K562 (cell line): ENCODE results near the gene SCGB3A2. TPM values are rescaled to one million over a fixed set of nuclear protein-coding genes. Genes with fewer than 3 reads are reported as not detected.
"Not testable (repeated sequence)": the region's sequence is repeated elsewhere in the genome, so short reads cannot be mapped to it uniquely, and the experiment has no call there.

Source experiments
- ATAC-seq: fragments of 200-7000 bp; cut with Tn5 transposase; 3 replicates; pipeline ENCODE4 v1.9.1; 2020; ENCODE audit warnings: moderate library complexity
- BruUV-seq: library from RNA; stranded (reverse); fragments of 400-500 nt; replicated peaks from 2 replicates; lab custom pipeline; 2021; lab: Mats Ljungman, UMichigan
- CTCF ChIA-PET: fragments of 300-600 bp; formaldehyde crosslinking; extraction: SDS; loops from one replicate; lab custom pipeline; 2021; ENCODE audit warnings: low intra/inter-chr PET ratio; lab: Yijun Ruan, JAX
- POLR2A ChIA-PET: fragments of 300-600, 350-650 bp; sonication (Branson Sonifier 250); formaldehyde crosslinking; extraction: SDS; loops from one replicate; lab custom pipeline; 2021; ENCODE audit warnings: antibody characterized with exemption, inconsistent platforms; lab: Yijun Ruan, JAX
- DNase-seq, 4 experiments: peaks; one replicate each; pipeline versions ENCODE4 v3.0.0 to v3.0.0-alpha.2; 2011 to 2018; ENCODE audit warnings: low spot score in 3 of 4, mixed read lengths in 3 of 4; ENCODE audit errors: extremely low read depth in 1 of 4
- FAIRE-seq: peaks from 2 replicates; lab custom pipeline; 2011; peaks lifted over from hg19 to GRCh38; lab: Jason Lieb, UNC
- H2AFZ ChIP-seq: 2 replicates; pipeline ENCODE4 v1.6.0; 2011; ENCODE audit warnings: low read depth, low read length, control low read depth, inconsistent platforms
- H3K27ac ChIP-seq: fragments of 200-600 bp; 3 replicates; pipeline ENCODE4 v1.8.0; 2011; ENCODE audit warnings: low read depth, mild to moderate bottlenecking, control low read depth, inconsistent platforms, low read length, moderate library complexity, mixed read lengths; ENCODE audit errors: extremely low read depth
- H3K27me3 ChIP-seq, 2 experiments: fragments of 300-600 bp in 1 of 2; 2 replicates in 1 of 2; 3 replicates in 1 of 2; pipeline versions ENCODE4 v1.6.0 to v1.8.0; 2011; ENCODE audit warnings: inconsistent platforms in 2 of 2, low read length in 2 of 2, mild to moderate bottlenecking in 1 of 2, mixed read lengths in 1 of 2, moderate library complexity in 1 of 2; ENCODE audit not compliant: control insufficient read depth in 2 of 2, insufficient read depth in 2 of 2
- H3K36me3 ChIP-seq: fragments of 300-600 bp; 3 replicates; pipeline ENCODE4 v1.8.0; 2011; ENCODE audit warnings: mild to moderate bottlenecking, low read length, inconsistent platforms; ENCODE audit not compliant: control insufficient read depth, insufficient read depth
- H3K4me1 ChIP-seq, 2 experiments: fragments of 200-600 bp in 1 of 2; replicated peaks in 1 of 2; 2 replicates in 1 of 2; 3 replicates in 1 of 2; pipeline versions ENCODE4 v1.5.1 to v1.8.0; 2011; ENCODE audit warnings: inconsistent platforms in 2 of 2, low read length in 2 of 2, mild to moderate bottlenecking in 1 of 2, mixed read lengths in 1 of 2, moderate library complexity in 1 of 2; ENCODE audit not compliant: control insufficient read depth in 2 of 2, insufficient read depth in 2 of 2
- H3K4me2 ChIP-seq: 2 replicates; pipeline ENCODE4 v1.6.1; 2011; ENCODE audit warnings: low read length, control low read depth, inconsistent platforms, mixed read lengths; ENCODE audit not compliant: insufficient read depth
- H3K4me3 ChIP-seq: fragments of 200-600 bp; sonication (generic), shearing (Covaris generic); 2 replicates; pipeline ENCODE4 v1.5.1; 2016; ENCODE audit warnings: control low read depth, inconsistent platforms
- H3K79me2 ChIP-seq: fragments of 200-600 bp; 3 replicates; pipeline ENCODE4 v1.8.0; 2011; ENCODE audit warnings: low read length, inconsistent platforms; ENCODE audit not compliant: control insufficient read depth, insufficient read depth
- H3K9ac ChIP-seq, 2 experiments: 2 replicates each; pipeline versions ENCODE4 v1.6.0 to v1.6.1; 2011; ENCODE audit warnings: low read depth in 2 of 2, low read length in 2 of 2, control low read depth in 1 of 2, inconsistent platforms in 1 of 2, mild to moderate bottlenecking in 1 of 2, mixed read lengths in 1 of 2; ENCODE audit not compliant: insufficient read depth in 1 of 2
- H3K9me1 ChIP-seq: one replicate; pipeline ENCODE4 v1.6.0; 2011; ENCODE audit warnings: inconsistent platforms, mild to moderate bottlenecking, low read length, moderate library complexity; ENCODE audit not compliant: control insufficient read depth, insufficient read depth
- H3K9me3 ChIP-seq: replicated peaks from 2 replicates; pipeline ENCODE4 v1.5.1; 2011; ENCODE audit warnings: low read depth, low read length, inconsistent platforms; ENCODE audit not compliant: control insufficient read depth, insufficient read depth
- H4K20me1 ChIP-seq: replicated peaks from 2 replicates; pipeline ENCODE4 v1.6.1; 2011; ENCODE audit warnings: low read length, inconsistent platforms, mixed read lengths; ENCODE audit not compliant: control insufficient read depth, insufficient read depth
- WGBS: fragments of 100-300 bp; shearing (Covaris generic); methylation state at CpG from one replicate; pipeline ENCODE4 v1.1.6; 2016; ENCODE audit warnings: low coverage, mixed read lengths; ENCODE audit not compliant: insufficient coverage; ENCODE audit errors: missing lambda C conversion rate; 5-methylcytosine and 5-hydroxymethylcytosine counted together
- in situ Hi-C: fragments of 300-500 bp; cut with MboI; formaldehyde crosslinking; loops from 4 replicates; pipeline ENCODE4 v1.15.0; 2018; ENCODE audit warnings: inconsistent platforms, mixed read lengths
- intact Hi-C: fragments of 100-400 bp; cut with micrococcal nuclease; formaldehyde crosslinking; loops from 2 replicates; pipeline ENCODE4 v1.14.2; 2022
- polyA plus RNA-seq, 8 experiments: library from polyadenylated mRNA; depleted of rRNA in 4 of 8; stranded (reverse) in 5 of 8; unstranded in 3 of 8; fragments of >200 nt; fragmentation: Nextera tagmentation in 2 of 8; fragmentation: Illumina TruSeq in 1 of 8; extraction: Ambion mirVana in 2 of 8; extraction: Trizol in 1 of 8; gene quantifications; 2 replicates each; pipeline versions ENCODE4 v1.2.1 to v1.2.3, GENCODE V29; 2011 to 2014; ENCODE audit warnings: inconsistent platforms in 1 of 8, missing spikeins in 1 of 8
- total RNA-seq, 7 experiments: library from RNA; depleted of rRNA in 6 of 7; stranded (reverse); fragments of >200 nt in 6 of 7; fragmentation: Illumina TruSeq in 2 of 7; extraction: Trizol in 2 of 7; gene quantifications; 2 replicates each; pipeline versions ENCODE4 v1.2.1 to v1.2.3, GENCODE V29; 2011 to 2021; ENCODE audit warnings: low replicate concordance in 1 of 7

The SCGB3A2 gene
- total and polyA plus RNA-seq, 9 of the 15 experiments (the other 6 are each of a cell fraction or from before 2014, with no cell fraction given): 0.35 TPM; not detected in 8

GRCh38 chr5:147872744-147873435 is 5.6 kb upstream of the SCGB3A2 start:
- H3K9me1 ChIP-seq, POLR2A ChIA-PET, in situ Hi-C loops, H2AFZ ChIP-seq, H3K27me3 ChIP-seq, DNase-seq, H3K9me3 ChIP-seq, H4K20me1 ChIP-seq, H3K9ac ChIP-seq, CTCF ChIA-PET, BruUV-seq, intact Hi-C loops, H3K4me1 ChIP-seq, ATAC-seq, H3K36me3 ChIP-seq, FAIRE-seq, H3K79me2 ChIP-seq, H3K4me2 ChIP-seq, H3K4me3 ChIP-seq, H3K27ac ChIP-seq: not testable (repeated sequence)
- WGBS: 0% methylated on average over 12 of the region's 16 CpGs

GRCh38 chr5:147874118-147874875 is 4.2 kb upstream of the SCGB3A2 start:
- H3K4me2 ChIP-seq, H3K9me1 ChIP-seq, H3K9me3 ChIP-seq, ATAC-seq, H3K36me3 ChIP-seq, H3K9ac ChIP-seq, POLR2A ChIA-PET, H3K4me3 ChIP-seq, H3K27ac ChIP-seq, H3K79me2 ChIP-seq, BruUV-seq, FAIRE-seq, in situ Hi-C loops, H3K27me3 ChIP-seq, CTCF ChIA-PET, intact Hi-C loops, H4K20me1 ChIP-seq, H2AFZ ChIP-seq, DNase-seq, H3K4me1 ChIP-seq: not testable (repeated sequence)
- WGBS: 0% methylated on average over 4 of the region's 8 CpGs
